Measurements from ENCODE around the gene NEK8.
"Not testable (repeated sequence)": the region's sequence is repeated elsewhere in the genome, so short reads cannot be mapped to it uniquely, and the experiment has no call there.

The NEK8 gene

DNA sequence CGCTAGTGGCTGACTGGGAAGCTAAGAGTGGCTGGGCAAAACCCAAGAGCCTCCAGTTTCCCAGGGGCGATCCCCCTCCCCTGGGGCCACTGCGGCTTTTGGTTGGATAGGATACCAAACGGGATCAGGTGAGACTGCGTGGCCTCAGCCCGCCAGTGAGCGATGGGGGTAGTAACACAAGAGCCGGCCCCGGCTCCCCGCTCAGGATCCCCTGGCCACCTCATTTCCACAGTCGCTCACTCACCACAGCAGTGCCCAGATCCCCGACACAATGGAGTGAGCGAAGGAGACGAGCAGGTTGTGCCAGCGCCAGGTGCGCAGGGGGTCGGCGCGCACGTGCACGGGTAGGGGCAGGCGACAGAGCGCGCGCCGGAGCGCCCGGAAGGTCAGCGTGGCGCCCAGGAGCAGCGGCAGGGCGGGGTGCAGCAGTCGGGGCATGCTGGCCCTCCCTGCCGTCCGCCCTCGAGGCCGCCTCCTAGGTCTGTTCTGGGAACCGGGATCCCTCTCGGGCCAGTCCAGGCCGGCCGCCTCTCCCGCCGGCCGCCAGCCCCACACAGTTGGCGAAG lies 2.8 kb upstream of the NEK8 start:
- DNase-seq (ENCODE audit: low read depth): no peak

DNA sequence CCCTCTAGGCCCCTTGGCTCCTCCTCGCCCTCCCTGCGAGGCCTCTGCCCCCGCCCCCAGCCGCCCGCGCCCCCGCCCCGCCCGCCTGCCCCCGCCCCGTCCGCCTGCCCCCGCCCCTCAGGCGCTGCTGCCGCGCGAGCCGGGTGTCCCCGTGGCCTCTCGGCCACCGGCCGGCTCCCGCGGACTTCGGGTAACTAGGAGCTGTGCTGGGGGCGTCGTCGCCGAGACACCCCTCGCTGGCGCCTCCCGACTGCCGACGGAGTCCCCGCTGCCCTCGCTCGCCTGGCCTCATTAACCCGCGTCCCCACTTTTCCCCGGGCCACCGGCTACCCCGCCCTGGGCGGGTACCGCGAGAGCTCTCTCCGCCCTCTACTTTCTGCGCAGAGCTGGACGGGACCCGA lies 2.4 kb upstream of the NEK8 start, which contains the start of gene TLCD1:
Gene TLCD1 (minus strand): TSS at position 8 of the 401 bp plus-strand sequence. CDS start 136 bp downstream, outside the sequence.
- DNase-seq (ENCODE audit: low read depth): no peak

DNA sequence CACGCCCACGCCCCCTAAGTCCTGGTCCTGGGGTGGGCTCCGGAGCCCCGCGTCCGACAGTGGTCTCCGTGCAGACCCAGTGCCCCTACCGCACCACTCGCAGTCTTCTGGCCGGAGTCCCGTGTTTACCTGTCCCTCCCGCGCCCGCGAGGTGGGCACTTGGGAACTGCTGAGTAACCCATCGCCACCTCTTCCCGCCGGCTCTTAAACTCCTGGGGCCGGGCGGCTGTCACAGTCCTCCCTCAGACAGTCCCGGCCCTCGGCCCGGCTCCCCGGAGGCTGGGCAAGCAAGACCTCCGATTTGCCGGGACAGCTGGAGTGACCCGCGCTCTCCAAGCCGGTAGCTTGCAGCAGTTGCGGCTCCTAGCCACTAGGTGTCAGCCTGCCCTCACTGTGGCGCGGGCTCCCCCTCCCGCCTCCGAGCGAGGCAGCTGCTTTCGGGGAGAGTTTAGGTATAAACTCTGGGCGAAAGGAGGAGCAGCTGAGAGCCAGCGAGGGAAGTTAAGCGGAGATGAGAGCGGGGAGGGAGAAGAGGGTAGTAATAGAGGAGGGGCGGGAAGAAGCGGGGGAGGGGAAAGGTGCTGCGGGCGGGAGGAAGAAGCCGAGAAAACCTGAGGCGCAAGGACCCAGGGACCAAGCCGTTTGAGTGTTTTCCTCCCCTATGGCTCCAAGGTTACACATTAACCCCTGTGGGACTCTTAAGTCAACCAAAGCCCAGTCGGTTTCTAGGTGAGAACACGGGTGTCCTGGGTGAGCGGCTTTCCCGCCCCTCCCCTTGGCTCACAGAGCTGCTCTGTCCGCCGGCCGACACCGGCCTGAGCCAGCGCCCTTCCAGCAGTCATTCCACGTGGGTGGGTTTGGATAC lies 1.7 kb upstream of the NEK8 start:
- no peak for DNase-seq (ENCODE audit: low read depth)

DNA sequence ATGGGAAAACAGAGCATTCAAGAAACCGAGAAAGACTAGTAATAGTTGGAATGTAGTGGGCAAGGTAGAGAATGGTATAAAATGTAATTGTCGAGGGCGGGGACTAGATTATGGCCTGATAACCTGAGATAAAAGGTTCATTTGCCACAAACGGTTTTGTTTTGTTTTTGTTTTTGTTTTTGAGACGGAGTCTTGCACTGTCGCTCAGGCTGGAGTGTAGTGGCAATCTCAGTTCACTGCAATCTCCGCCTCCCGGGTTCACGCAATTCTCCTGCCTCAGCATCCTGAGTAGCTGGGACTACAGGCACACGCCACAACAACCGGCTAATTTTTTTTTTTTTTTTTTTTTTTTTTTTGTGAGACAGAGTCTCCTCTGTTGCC lies 1.4 kb downstream of the NEK8 start:
- DNase-seq (ENCODE audit: low read depth): no peak

DNA sequence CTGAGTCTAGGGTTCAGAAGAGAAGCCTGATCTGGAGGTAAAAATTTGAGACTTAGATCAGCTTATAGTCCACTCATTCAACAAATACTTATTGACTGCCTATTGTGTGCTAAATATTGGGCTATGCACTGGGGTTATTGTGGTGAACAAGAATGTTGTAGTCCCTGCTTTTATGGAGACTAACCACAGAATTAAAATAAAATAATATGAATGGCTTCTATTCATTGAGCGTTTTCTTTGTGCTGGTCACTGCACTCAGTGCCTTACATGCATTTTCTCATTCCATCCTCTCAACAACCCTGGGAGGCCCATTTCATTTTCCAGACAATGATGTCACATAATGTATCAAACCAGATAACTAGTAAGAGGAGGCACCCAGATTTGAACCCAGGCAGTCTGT lies 4.8 kb downstream of the NEK8 start:
- no peak for DNase-seq (ENCODE audit: low read depth)

DNA sequence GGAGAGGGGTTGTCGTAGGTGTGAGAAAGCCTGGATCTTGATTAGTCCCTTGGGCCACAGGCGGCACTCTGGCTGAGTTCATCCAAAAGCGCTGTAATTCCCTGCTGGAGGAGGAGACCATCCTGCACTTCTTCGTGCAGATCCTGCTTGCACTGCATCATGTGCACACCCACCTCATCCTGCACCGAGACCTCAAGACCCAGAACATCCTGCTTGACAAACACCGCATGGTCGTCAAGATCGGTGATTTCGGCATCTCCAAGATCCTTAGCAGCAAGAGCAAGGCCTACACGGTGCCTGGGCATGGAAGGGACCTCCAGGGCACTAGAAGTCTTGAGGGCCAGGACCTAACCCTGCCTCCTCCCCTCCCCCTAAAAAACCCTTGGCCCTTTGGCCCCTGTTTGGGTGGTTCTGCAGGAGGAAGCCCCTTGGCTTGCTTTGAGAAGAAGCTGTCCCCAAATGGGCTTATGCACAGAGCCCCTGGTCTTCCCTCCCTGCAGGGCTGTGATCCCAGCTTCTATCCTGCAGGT lies 6.2 kb downstream of the NEK8 start:
- no peak for DNase-seq (ENCODE audit: low read depth)

DNA sequence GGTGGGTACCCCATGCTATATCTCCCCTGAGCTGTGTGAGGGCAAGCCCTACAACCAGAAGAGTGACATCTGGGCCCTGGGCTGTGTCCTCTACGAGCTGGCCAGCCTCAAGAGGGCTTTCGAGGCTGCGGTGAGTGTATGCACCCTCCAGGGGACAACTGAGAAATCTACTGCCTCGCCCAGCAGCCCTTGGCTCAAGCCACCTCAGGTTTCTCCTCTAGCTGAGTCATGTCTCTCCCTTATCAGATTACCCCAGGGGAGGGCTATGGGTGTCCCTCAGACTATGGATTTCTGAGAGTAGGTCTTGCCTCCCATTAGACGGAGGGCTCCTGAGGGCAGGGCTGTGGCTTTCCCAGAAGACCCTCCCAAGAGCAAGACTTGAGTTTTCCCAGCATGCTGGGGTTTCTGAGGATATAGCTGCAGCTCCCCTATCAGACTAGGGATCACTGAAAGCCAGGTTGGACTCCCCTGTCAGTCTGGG lies 6.7 kb downstream of the NEK8 start:
- DNase-seq (ENCODE audit: low read depth): no peak

DNA sequence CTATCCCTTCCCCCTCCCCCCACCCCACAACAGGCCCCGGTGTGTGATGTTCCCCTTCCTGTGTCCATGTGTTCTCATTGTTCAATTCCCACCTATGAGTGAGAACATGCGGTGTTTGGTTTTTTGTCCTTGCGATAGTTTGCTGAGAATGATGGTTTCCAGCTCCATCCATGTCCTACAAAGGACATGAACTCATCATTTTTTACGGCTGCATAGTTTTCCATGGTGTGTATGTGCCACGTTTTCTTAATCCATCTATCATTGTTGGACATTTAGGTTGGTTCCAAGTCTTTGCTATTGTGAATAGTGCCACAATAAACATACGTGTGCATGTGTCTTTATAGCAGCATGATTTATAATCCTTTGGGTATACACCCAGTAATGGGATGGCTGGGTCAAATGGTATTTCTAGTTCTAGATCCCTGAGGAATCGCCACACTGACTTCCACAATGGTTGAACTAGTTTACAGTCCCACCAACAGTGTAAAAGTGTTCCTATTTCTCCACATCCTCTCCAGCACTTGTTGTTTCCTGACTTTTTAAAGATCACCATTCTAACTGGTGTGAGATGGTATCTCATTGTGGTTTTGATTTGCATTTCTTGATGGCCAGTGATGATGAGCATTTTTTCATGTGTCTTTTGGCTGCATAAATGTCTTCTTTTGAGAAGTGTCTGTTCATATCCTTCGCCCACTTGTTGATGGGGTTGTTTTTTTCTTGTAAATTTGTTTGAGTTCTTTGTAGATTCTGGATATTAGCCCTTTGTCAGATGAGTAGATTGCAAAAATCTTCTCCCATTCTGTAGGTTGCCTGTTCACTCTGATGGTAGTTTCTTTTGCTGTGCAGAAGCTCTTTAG lies 7.6 kb downstream of the NEK8 start:
- DNase-seq (ENCODE audit: low read depth): not testable (repeated sequence)

DNA sequence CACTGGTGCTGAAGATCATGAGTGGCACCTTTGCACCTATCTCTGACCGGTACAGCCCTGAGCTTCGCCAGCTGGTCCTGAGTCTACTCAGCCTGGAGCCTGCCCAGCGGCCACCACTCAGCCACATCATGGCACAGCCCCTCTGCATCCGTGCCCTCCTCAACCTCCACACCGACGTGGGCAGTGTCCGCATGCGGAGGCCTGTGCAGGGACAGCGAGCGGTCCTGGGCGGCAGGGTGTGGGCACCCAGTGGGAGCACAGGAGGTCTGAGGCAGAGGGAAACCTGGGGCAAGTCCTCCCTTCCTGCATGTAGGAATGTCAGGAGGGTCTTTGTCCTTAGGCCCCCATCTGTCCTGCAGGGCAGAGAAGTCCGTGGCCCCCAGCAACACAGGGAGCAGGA lies 8.7 kb downstream of the NEK8 start:
- no peak for DNase-seq (ENCODE audit: low read depth)

DNA sequence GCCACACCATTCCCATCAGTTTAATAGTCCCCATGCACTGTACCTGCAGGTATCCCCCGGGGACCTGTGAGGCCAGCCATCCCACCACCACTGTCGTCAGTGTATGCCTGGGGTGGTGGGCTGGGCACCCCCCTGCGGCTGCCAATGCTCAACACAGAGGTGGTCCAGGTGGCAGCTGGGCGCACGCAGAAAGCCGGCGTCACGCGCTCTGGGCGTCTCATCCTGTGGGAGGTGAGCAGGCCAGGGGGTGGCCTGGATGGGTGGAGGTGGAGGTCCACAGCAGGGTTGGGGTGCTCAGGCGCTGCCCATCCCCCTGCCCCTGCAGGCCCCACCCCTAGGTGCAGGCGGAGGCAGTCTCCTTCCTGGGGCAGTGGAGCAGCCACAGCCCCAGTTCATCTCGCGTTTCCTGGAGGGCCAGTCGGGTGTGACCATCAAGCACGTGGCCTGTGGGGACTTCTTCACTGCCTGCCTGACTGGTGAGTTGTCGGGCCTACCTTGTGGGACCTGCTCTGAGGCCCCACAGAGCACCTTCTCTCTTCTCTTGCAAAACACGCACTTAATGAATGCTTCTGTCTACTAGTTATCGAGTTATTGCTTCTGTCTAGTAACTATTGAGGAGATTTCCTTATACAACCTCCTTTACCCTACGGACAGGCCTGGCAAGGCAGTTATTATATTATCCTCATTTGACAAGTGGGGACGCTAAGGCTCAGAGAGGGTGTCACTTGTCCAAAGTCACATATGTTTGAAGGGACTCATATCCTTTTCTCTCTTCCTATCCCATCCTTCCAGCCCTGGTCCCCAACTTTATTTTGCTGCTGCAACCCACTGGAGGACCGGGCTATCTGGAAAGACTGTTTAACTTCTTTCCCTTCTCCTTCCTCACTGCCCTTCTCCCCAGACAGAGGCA lies 9.4 kb downstream of the NEK8 start:
- no peak for DNase-seq (ENCODE audit: low read depth)

DNA sequence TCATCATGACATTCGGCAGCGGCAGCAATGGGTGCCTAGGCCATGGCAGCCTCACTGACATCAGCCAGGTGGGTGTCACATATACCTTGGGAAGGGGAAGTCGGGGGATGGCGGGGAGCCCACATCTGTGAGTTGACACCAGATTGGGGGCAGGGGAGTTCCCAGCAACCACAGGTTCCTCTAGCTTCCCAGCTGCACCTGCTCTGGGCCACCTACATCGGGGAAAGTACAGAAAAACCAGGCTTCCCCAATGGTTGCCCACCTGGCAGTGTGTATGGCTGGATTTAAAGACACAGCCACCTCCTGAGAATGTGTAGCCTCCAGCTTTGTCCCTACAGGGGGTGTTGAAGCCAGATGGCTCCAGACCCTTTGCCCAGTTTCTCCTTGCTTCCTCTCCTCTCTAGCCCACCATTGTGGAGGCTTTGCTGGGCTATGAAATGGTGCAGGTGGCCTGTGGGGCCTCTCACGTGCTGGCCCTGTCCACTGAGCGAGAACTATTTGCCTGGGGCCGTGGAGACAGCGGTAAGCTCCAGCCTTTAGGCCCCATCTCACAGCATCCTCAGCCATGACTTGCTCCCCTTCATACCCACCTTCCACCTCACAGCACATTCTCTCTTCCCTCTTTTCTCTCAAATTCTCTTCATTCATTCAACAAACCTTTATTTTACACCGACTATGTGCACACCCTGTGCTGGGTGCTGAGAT lies 10.2 kb downstream of the NEK8 start:
- no peak for DNase-seq (ENCODE audit: low read depth)

DNA sequence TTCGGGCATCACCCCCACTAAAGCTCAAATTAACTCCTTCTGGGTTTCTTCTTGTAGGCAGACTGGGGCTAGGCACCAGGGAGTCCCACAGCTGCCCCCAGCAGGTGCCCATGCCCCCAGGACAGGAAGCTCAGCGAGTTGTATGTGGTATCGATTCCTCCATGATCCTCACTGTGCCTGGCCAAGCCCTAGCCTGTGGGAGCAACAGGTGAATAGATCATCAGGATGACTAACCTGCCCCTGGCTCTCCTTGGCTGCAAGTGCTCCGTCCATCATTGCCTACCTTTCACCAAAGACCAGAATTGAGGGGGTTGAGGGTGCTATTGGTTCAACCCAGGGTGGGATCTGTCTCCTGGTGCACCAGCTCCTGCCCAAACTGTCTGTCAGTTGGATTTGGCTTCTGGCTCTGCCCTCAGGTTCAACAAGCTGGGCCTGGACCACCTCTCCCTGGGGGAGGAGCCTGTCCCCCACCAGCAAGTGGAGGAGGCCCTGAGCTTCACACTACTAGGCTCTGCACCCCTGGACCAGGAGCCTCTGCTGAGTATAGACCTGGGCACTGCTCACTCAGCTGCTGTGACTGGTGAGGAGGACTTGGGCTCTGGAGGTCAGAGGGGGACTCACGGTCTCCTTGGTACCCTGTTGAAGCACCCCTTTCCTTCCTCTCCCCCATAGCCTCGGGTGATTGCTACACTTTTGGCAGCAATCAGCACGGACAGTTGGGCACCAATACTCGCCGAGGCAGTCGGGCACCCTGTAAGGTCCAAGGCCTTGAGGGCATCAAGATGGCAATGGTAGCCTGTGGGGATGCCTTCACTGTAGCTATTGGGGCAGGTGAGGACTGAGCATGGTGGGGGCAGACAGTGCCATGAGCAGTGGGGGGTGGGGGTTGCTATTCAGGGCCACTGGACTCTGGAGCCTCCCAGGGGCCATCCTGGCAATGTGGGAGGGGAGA lies 12.1 kb downstream of the NEK8 start:
- no peak for DNase-seq (ENCODE audit: low read depth)

DNA sequence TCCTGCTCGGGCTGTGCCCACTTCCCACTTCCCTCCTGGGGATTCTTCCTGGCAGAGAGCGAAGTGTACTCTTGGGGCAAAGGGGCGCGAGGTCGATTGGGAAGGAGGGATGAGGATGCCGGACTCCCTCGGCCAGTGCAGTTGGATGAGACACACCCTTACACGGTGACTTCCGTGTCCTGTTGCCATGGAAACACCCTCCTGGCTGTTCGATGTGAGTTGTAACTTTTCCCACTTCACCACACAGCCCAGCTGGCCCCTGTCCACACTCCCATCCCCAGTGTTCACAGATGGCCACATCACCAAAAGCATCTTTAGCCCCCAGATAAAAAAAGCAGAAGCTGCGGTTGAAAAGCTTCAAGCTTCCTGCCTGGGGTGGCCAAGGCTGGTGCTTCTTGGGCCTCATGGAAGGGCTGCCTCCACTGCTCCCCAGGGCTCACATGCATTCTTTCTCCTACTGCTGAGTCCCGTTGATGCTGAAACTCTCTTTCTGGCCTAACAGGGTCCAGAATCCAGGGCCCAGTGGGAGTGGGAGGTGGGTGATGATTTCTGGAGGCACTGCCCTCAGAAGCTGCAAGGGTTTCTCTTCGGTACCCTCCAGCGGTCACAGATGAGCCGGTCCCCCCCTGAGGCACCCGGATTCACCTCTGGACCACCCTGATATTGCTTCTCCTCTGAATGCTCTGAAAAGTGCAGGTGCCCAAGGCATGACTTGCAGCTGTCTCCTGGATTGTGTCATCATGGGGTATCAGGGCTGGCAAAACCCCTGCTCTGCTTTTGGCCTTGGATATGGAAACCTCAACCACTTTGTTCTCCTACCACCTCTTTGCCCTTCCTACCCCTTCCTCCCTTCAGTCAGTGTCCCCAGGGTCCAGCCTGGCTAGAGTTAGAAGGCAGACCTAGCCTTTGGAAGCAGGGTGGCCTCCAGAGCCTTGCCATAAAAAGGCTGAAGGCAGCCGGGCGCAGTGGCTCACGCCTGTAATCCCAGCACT lies 13.1 kb downstream of the NEK8 start:
- DNase-seq (ENCODE audit: low read depth): no peak

DNA sequence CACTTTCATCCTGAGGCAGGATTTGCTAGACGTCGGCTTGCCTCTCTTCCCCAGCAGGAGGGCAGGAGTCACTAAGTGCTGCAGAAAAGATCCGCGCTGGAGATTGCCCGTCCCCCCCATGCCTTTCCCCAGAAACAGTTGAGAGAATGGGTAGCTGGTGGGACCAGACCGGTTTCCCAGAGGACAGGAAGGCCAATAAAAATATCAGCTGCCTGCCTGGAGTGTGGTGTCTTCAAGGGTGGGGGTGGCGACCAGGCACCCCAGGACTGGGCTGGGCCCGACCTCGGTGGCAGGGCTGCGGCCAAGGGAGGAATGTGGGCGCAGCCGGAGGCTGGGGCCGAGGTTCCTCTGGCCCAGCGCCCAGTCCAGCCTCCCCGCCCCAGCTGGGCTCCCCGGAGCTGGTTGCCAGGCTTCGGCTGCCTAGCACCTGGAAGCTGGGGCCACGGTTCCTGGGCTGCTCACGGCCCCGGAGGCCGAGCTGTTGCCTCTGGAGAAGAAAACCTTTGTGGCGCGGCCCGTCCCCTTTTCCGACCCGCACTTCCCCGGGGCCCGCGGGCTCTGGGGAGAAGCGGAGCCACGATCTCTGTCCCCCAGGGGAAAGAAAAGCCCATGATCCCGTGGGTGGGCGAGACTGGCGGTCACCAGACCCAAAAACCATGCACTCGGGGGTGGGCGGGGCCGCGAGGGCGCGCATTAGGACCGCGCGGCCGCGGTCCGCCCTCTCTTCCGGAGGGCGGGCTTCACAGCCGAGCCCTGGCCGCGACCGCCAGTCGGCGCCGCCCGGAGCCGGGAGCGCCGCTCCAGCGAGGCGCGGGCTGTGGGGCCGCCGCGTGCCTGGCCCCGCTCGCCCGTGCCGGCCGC lies 14.9 kb downstream of the NEK8 start, which contains the start of gene TRAF4:
Gene TRAF4 (plus strand): TSS at position 769 of the 861 bp plus-strand sequence. CDS start 102 bp downstream, outside the sequence.
- DNase-seq (ENCODE audit: low read depth): no peak

DNA sequence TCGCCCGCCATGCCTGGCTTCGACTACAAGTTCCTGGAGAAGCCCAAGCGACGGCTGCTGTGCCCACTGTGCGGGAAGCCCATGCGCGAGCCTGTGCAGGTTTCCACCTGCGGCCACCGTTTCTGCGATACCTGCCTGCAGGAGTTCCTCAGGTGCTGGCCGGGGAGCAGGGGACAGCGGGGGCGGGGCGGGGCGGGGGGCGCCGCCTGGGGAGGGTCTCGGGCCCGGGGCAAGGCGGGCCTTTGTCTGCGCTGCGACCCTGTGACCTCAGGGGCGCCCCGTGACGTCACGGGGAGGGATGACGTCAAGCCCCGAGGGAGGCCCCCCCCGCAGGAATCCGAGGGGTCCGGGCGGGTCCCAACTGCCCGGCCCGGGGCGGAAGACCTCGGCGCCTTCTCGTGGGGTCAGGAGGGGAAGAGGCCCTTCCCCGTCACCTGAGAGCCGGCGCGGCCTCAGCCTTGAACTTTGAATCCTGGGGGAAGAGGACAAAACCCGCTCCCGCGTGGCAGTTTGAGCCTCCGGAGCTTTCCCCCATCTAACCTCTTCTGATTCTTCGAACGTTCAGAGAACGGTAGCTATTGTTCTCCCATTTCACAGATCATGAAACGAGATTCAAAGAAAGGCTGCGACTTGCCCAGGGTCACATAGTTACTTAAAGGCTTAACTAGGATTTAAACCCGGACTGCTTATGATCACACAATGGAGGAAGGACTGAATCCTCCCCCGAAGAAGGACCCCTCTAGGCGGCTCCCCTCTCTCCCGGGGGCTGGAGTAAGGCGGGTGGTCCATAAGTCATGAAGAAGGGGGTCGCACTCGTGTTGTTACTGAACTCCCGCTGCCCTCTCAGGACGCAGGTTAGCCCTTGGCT lies 15.8 kb downstream of the NEK8 start:
- DNase-seq (ENCODE audit: low read depth): no peak

Data from HS-27A (cell line).